Stimulated activated CD4-positive, alpha-beta T cell treated with anti-CD3 and anti-CD28 coated beads, TNF-alpha, amount 100 ng/mL, for 48 hours (primary cell): ENCODE results near the gene RFX4.

Experiments used
- DNase-seq, 3 donors: peaks; one replicate each; pipeline ENCODE4 v3.0.0-alpha.2; 2020; ENCODE audit warnings: low read depth in 3 of 3

RFX4 gene

DNA sequence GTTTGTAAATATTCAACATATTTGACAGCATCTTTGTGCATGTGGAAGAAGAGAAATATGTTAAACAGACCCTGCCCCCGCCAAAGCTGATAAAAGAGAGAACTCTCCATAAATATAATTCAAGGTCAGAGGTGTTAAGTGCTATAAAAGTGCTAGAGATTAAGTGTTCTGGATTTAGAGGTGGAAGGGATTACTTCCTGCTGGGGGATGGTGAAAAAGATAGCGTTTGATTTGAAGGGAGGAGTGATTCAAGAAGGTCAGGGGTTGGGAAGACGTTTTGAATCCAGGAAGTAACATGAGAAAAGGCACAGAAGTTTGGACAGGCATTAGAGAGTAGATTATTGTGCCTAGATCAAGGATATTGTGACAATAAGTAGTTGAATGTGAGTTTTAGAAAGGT, 221.9 kb downstream of the RFX4 start:
- no peak for DNase-seq
